Activated CD8-positive, alpha-beta memory T cell treated with anti-CD3 and anti-CD28 coated beads, Interleukin-2, amount 50 U/mL, for 4 hours (primary cell): ENCODE results near the gene TMEM258.

Source experiments
- DNase-seq: peaks from one replicate; pipeline ENCODE4 v3.0.0-alpha.2; 2020

The TMEM258 gene

GRCh38 chr11:61774411-61774810 lies 18.0 kb downstream of the TMEM258 start:
- no peak for DNase-seq

- no peak for DNase-seq
Measured at GRCh38 chr11:61773809-61774208, 18.6 kb downstream of the TMEM258 start.

- no peak for DNase-seq
Measured at GRCh38 chr11:61773356-61773755, 19.0 kb downstream of the TMEM258 start.

DNA sequence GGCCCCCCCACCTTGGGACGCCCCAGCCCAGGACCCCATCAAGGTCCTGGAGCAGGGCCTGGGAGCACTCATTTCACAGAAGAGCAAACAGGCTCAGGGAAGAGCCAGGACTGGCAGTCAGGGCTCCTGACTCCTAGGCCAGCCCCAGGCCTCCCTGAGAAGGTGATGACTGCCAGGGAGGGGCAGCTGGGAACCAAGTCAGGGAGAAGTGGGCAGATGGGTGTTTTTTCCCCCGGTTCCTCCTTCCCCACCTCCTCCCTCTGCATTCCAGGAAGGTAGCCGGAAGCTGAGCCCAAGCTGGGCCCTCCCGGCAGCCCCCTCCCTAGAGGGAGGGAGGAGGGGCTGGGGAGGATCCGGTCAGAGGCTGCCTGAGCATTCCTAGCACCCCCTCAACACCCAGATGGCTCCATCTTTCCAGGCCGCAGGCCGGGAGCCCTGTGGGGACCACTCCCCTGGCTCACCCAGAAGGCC lies 20.4 kb downstream of the TMEM258 start:
- no peak for DNase-seq

- DNase-seq = no peak
Measured at GRCh38 chr11:61771195-61771894, 21.1 kb downstream of the TMEM258 start.

DNA sequence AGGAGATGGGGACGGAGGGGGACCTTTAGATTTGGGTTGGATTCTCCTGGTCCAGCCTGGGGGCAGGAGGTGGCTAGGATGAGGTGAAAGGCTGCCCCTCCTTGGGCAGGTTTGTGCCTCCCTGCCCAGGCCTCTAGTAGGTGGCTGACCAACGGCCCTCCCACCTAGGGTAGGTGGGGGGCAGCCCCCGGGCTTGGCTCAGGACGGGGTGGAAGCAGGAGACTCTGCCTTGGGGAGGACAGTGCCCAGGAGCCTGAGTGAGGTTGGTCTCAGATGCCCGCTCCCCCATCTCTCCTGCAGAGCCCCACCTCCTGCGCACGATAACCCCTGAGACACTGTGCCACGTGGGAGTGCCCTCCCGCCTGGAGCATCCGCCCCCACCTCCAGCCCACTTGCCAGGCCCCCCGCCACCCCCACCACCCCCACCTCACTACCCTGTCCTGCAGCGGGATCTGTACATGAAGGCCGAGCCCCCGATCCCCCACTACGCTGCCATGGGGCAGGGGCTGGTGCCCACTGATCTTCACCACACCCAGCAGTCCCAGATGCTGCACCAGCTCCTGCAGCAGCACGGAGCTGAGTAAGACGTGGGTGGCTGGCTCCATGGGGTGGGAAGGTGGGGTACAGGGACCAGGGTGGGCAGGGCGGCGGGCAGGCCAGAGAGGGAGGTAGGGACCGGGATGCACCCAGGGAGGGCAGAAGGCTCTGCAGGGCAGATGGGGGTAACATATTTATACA lies 22.3 kb downstream of the TMEM258 start:
- no peak for DNase-seq

DNA sequence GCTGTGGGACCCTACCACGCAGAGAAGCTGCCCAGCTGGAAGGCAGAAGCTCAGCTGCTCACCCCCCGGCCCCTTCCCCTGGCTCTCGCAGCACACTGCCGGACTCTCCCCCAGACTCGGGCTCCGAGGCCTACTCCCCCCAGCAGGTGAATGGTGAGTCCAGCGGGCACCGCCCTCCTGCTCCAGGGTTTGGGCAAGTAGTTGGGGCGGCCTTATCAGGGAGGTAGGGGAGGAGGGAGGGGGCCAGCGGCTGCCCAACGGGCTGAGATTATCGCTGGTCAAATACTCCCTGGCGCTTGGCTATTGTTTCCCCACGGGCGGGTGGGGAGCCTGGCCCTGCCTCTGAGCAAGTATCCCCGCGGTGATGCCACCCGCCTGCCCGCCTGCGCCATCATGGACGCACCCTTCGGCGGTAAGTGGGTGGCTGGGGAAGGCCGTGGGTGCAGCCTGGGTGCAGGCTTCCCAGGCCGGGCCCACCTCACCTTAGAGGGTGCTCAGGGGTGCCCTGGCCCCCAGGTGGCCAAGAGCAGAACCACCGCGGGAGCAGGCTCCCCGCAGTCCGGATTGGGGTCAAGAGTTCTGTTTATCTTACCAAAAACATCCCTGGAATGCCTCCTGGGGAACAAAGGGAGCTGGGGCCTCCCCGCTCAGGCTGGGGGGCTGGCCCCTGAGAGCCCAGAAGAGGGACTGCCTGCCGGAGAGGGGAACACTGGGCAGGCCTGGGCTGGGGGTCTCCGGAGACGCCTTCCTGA lies 23.1 kb downstream of the TMEM258 start:
- DNase-seq = no peak

GRCh38 chr11:61768376-61769076 lies 23.9 kb downstream of the TMEM258 start:
- DNase-seq = no peak

- DNase-seq = no peak
Measured at GRCh38 chr11:61766353-61766841, 26.0 kb downstream of the TMEM258 start.

- no peak for DNase-seq
Measured at GRCh38 chr11:61765550-61766253, 26.7 kb downstream of the TMEM258 start.

GRCh38 chr11:61764606-61765260 lies 27.7 kb downstream of the TMEM258 start:
- no peak for DNase-seq

GRCh38 chr11:61763930-61764605 lies 28.3 kb downstream of the TMEM258 start:
- DNase-seq = no peak

DNA sequence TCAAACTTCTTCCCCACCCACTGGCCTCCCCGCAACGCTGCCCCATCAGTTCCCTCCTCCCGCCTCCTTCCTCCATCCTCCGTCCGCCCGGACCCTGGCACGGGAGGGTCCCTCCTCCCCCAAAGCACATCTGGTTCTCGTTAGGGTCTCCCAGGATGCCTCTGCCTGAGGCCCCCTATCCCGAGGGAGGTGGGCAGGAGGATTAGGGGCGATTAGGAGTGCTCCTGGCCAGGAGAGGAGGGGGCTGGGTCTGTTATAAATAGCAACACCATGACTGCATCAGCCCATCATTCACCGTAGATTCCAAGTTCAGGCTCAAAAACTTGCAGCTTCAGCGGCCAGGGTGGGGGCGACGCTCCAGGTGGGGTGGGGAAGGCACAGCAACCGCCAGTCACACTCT lies 29.6 kb downstream of the TMEM258 start:
- DNase-seq = no peak

- no peak for DNase-seq
Measured at GRCh38 chr11:61762223-61762615, 30.2 kb downstream of the TMEM258 start.

- no peak for DNase-seq
Measured at GRCh38 chr11:61761440-61762222, 30.8 kb downstream of the TMEM258 start.

GRCh38 chr11:61760946-61761345 lies 31.5 kb downstream of the TMEM258 start:
- DNase-seq = no peak

DNA sequence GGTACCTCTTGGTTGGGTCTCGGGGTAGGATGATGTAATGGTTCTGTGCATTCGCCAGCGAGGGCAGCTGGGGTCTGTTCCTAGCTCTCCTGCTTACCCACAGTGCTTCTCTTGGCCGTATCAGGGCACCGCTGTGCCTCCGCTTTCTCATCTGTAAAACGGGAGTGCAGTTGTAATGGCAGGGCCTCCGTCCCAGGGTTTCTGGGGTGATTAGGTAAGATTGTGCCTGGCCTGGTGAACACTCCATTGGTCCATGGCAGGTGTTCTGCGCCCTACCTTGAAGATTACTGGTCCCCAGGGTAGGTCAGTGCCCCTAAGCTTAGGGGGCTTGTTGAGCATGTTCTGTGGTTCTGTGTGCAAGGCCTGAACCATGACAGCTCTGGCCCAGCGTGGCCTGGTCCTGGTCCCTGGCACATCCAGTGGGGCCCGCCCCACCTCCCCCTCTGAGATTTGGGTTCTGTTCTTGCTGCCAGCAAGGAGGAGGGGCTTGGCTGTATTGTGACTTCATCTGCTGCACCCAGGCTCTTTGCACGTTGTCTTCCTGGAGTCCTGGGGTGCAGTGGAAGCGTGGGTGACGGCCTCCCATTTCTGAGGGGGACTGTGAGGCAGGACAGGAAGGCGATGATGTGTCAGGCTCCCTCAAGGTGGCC lies 35.1 kb downstream of the TMEM258 start:
- DNase-seq = no peak

DNA sequence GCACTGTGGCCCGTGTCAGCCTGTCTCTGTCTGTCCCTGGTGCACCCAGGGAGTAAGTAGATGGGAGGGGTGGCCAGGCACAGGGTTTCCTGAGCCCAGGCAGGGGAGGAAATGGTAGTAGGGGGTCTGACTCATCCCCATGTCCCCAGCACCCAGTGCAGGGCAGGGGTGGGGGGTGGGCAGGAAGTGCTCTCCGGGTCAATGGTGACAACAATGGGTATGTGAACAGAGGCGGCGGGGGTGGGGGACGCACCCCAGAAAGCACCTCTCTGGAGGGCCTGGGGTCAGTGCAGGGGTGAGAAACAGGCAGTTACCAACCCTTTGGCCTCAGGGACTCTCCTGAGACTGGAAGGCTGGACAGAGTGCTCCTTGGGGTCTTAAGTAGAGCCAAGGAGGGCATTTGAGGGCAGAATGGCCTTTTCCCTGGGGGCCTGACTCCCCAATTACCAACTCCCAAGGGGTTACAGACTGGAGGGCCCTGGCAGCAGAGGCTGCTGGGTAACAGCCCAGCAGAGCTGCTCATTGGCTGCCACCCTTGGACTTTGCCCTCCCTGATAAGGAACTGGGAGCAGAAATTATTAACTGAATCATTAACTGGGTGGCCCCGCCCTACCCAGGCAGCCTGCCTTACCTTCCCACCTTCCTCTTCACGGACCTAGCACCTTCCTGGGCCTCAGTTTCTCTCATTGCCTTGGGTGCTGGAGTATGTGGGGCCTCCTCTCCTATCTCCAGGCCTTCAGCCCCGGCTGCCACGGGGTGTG lies 35.8 kb downstream of the TMEM258 start:
- DNase-seq = peak; percentile 38

DNA sequence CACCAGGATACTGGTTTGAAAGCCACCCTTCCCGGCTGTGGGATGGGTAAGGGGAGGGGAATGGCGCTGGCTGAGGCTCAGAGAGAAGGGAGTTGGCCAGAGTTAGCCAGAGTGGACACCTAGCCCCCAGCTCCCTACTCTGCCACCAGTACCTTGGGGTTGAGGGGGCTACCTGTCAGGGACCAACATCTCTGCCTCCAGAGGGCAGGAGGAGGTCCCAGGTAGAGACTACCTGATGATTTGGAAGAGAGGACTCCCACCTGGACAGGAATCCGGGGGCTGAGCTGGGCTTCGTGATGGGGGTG lies 36.3 kb downstream of the TMEM258 start:
- DNase-seq = no peak
